HCT116 (cell line): ENCODE measurements around the gene POMT2. TPM values are rescaled to one million over a fixed set of nuclear protein-coding genes. Genes with fewer than 3 reads are reported as not detected.

Source experiments
- ATAC-seq: fragments of 200-7000 bp; cut with Tn5 transposase; 2 replicates; pipeline ENCODE4 v1.9.1; 2020; ENCODE audit warnings: mild to moderate bottlenecking, moderate library complexity
- BruUV-seq: library from RNA; stranded (reverse); fragments of 400-500 nt; replicated peaks from 2 replicates; lab custom pipeline; 2021; lab: Mats Ljungman, UMichigan
- CTCF ChIA-PET: fragments of 300-600 bp; sonication (Branson Sonifier 250); formaldehyde crosslinking; loops from one replicate; lab custom pipeline; 2021; ENCODE audit warnings: antibody characterized with exemption; lab: Charles Lee
- POLR2A ChIA-PET: fragments of 300-600, 350-600 bp; sonication (Branson Sonifier 250); formaldehyde crosslinking; loops from one replicate; lab custom pipeline; 2021; ENCODE audit warnings: antibody characterized with exemption; lab: Charles Lee
- RAD21 ChIA-PET, 2 experiments: fragments of 300-600 bp; sonication (Branson Sonifier 250); formaldehyde crosslinking; loops; one replicate each; lab custom pipeline; 2023; ENCODE audit warnings: low total read pairs in 2 of 2; ENCODE audit not compliant: uncharacterized antibody in 2 of 2, unreplicated experiment in 2 of 2, low non-redundant PET in 1 of 2; lab: Charles Lee
- DNase-seq: peaks from one replicate; pipeline ENCODE4 v3.0.0-alpha.2; 2010; ENCODE audit warnings: low read depth, low spot score
- H2AFZ ChIP-seq: fragments of 200-600 bp; shearing (Covaris generic), sonication (generic); 2 replicates; pipeline ENCODE4 v1.6.1; 2017; ENCODE audit warnings: low read depth, mixed run types, mixed read lengths, antibody characterized with exemption, low read length; ENCODE audit not compliant: poor library complexity, severe bottlenecking
- H3K27ac ChIP-seq: 2 replicates; pipeline ENCODE4 v1.5.1; 2012; ENCODE audit warnings: low read depth, low read length
- H3K27me3 ChIP-seq: fragments of 200-600 bp; sonication (generic); 2 replicates; pipeline ENCODE4 v1.6.1; 2016; ENCODE audit warnings: mixed run types, low read length, mixed read lengths; ENCODE audit not compliant: insufficient read depth
- H3K36me3 ChIP-seq, 2 experiments: fragments of 200-500 bp in 1 of 2; fragments of 200-600 bp in 1 of 2; sonication (Bioruptor generic) in 1 of 2; sonication (generic) in 1 of 2; 2 replicates each; pipeline versions ENCODE4 v1.5.1 to v1.6.1; 2014 to 2016; ENCODE audit warnings: low read length in 2 of 2, inconsistent platforms in 1 of 2, mixed read lengths in 1 of 2, mixed run types in 1 of 2; ENCODE audit not compliant: insufficient read depth in 2 of 2, control insufficient read depth in 1 of 2
- H3K4me1 ChIP-seq, 2 experiments: fragments of 200-600 bp in 1 of 2; sonication (generic) in 1 of 2; 2 replicates each; pipeline versions ENCODE4 v1.5.1 to v1.6.1; 2012 to 2017; ENCODE audit warnings: low read length in 2 of 2, inconsistent platforms in 1 of 2, mild to moderate bottlenecking in 1 of 2, mixed read lengths in 1 of 2, mixed run types in 1 of 2, moderate library complexity in 1 of 2; ENCODE audit not compliant: insufficient read depth in 2 of 2, control insufficient read depth in 1 of 2
- H3K4me2 ChIP-seq: fragments of 200-600 bp; sonication (generic); 2 replicates; pipeline ENCODE4 v1.6.1; 2017; ENCODE audit warnings: mixed run types, low read length, mixed read lengths
- H3K4me3 ChIP-seq, 2 experiments: fragments of 200-600 bp in 1 of 2; sonication (generic) in 1 of 2; replicated peaks in 1 of 2; 2 replicates each; pipeline ENCODE4 v1.5.1; 2011 to 2016; ENCODE audit warnings: low read length in 2 of 2, control low read depth in 1 of 2, low read depth in 1 of 2, mild to moderate bottlenecking in 1 of 2, mixed read lengths in 1 of 2, mixed run types in 1 of 2
- H3K79me2 ChIP-seq: fragments of 200-600 bp; sonication (generic); 2 replicates; pipeline ENCODE4 v1.6.1; 2017; ENCODE audit warnings: mild to moderate bottlenecking, mixed run types, low read length, moderate library complexity, mixed read lengths; ENCODE audit not compliant: insufficient read depth
- H3K9ac ChIP-seq: fragments of 200-600 bp; sonication (generic); 2 replicates; pipeline ENCODE4 v1.6.1; 2016; ENCODE audit warnings: low read length, mixed read lengths
- H3K9me2 ChIP-seq: fragments of 200-600 bp; sonication (generic), shearing (Covaris generic); 2 replicates; pipeline ENCODE4 v1.6.1; 2017; ENCODE audit warnings: mixed run types, mild to moderate bottlenecking, moderate library complexity; ENCODE audit not compliant: insufficient read depth
- H3K9me3 ChIP-seq, 2 experiments: fragments of 200-500 bp in 1 of 2; fragments of 200-600 bp in 1 of 2; sonication (Bioruptor generic) in 1 of 2; sonication (generic) in 1 of 2; 2 replicates each; pipeline ENCODE4 v1.6.1; 2014 to 2017; ENCODE audit warnings: low read length in 2 of 2, mixed read lengths in 2 of 2, inconsistent platforms in 1 of 2, low read depth in 1 of 2, mild to moderate bottlenecking in 1 of 2, mixed run types in 1 of 2, moderate library complexity in 1 of 2; ENCODE audit not compliant: control insufficient read depth in 1 of 2, insufficient read depth in 1 of 2
- H4K20me1 ChIP-seq: fragments of 200-600 bp; sonication (generic), shearing (Covaris generic); 2 replicates; pipeline ENCODE4 v1.6.1; 2017; ENCODE audit warnings: mixed run types, mild to moderate bottlenecking, moderate library complexity; ENCODE audit not compliant: insufficient read depth
- CTCF ChIP-seq, 3 experiments: fragments of 200-600 bp in 1 of 3; sonication (generic) in 1 of 3; IDR thresholded peaks in 2 of 3; conservative IDR thresholded peaks in 1 of 3; 2 replicates each; pipeline ENCODE4 v1.5.1; 2012 to 2017; ENCODE audit warnings: low read depth in 2 of 3, low read length in 2 of 3, antibody characterized with exemption in 1 of 3, borderline replicate concordance in 1 of 3, control low read depth in 1 of 3, mild to moderate bottlenecking in 1 of 3, mixed read lengths in 1 of 3, mixed run types in 1 of 3, moderate library complexity in 1 of 3; ENCODE audit not compliant: insufficient read depth in 1 of 3
- EGR1 ChIP-seq: IDR thresholded peaks from 2 replicates; pipeline ENCODE4 v1.6.1; 2012; ENCODE audit warnings: low read depth
- ELF1 ChIP-seq: IDR thresholded peaks from 2 replicates; pipeline ENCODE4 v1.6.1; 2012; ENCODE audit warnings: low read depth, borderline replicate concordance
- EZH2 ChIP-seq: fragments of 200-600 bp; sonication (generic); IDR thresholded peaks from 2 replicates; pipeline ENCODE4 v1.6.1; 2017; ENCODE audit warnings: antibody characterized with exemption, mixed run types
- EZH2phosphoT487 ChIP-seq: fragments of 200-600 bp; IDR thresholded peaks from 2 replicates; pipeline ENCODE4 v1.6.1; 2018; ENCODE audit warnings: antibody characterized with exemption, borderline replicate concordance
- FOSL1 ChIP-seq: IDR thresholded peaks from 2 replicates; pipeline ENCODE4 v1.6.1; 2012; ENCODE audit warnings: low read depth
- JUND ChIP-seq: IDR thresholded peaks from 2 replicates; pipeline ENCODE4 v1.6.1; 2012
- POLR2A ChIP-seq: IDR thresholded peaks from 2 replicates; pipeline ENCODE4 v1.7.0; 2011; ENCODE audit warnings: borderline replicate concordance; ENCODE audit not compliant: insufficient read depth, insufficient read length; ENCODE audit errors: extremely low read depth
- POLR2AphosphoS5 ChIP-seq: IDR thresholded peaks from 2 replicates; pipeline ENCODE4 v1.6.1; 2011; ENCODE audit warnings: mild to moderate bottlenecking, low read depth, low read length, moderate library complexity
- RAD21 ChIP-seq: IDR thresholded peaks from 2 replicates; pipeline ENCODE4 v1.6.1; 2012; ENCODE audit warnings: low read depth, mild to moderate bottlenecking
- REST ChIP-seq: IDR thresholded peaks from 2 replicates; pipeline ENCODE4 v1.6.1; 2012; ENCODE audit warnings: low read depth
- SP1 ChIP-seq: IDR thresholded peaks from 2 replicates; pipeline ENCODE4 v1.6.1; 2012; ENCODE audit warnings: low read depth
- SRF ChIP-seq: IDR thresholded peaks from 2 replicates; pipeline ENCODE4 v1.6.1; 2012; ENCODE audit warnings: low read depth
- TCF7L2 ChIP-seq: IDR thresholded peaks from 2 replicates; pipeline ENCODE4 v1.7.0; 2011; ENCODE audit warnings: borderline replicate concordance, inconsistent platforms; ENCODE audit not compliant: insufficient read depth, insufficient read length; ENCODE audit errors: extremely low read depth
- ZBTB33 ChIP-seq: IDR thresholded peaks from 2 replicates; pipeline ENCODE4 v1.6.1; 2011; ENCODE audit warnings: mild to moderate bottlenecking, low read length, moderate library complexity; ENCODE audit not compliant: insufficient replicate concordance; ENCODE audit errors: extremely low read depth
- ZFX ChIP-seq: fragments of 450-650 bp; IDR thresholded peaks from 2 replicates; pipeline ENCODE4 v1.6.1; 2017
- ZNF274 ChIP-seq: fragments of 200-500 bp; sonication (Bioruptor generic); IDR thresholded peaks from 2 replicates; pipeline ENCODE4 v1.6.1; 2014; ENCODE audit warnings: mild to moderate bottlenecking, low read depth, low read length, inconsistent platforms
- intact Hi-C: fragments of 100-400 bp; cut with micrococcal nuclease; formaldehyde crosslinking; loops from 2 replicates; pipeline ENCODE4 v1.10.0; 2022
- total RNA-seq: library from RNA; stranded (reverse); gene quantifications from one replicate; pipeline ENCODE4 v1.2.1, GENCODE V29; 2021; ENCODE audit not compliant: unreplicated experiment

Gene POMT2
- total RNA-seq, 1 experiment from 2014 or later, result 30.2 TPM

- intact Hi-C loops, result no loop called here
- Histone ChIP-seq H3K9ac (no peak overlapping the region), H2AFZ (no peak overlapping the region), H4K20me1 (no peaks in the 10 kb centered on the region), H3K9me2 (no peaks in the 10 kb centered on the region), H3K27me3 (no peaks in the 10 kb centered on the region), H3K9me3 (no peaks in the 10 kb centered on the region), H3K4me3 (no peak overlapping the region), H3K27ac (no peak overlapping the region), H3K4me2 (no peak overlapping the region), H3K36me3 (no peaks in the 10 kb centered on the region; a peak in 1 of 4 replicates), H3K4me1 (no peaks in the 10 kb centered on the region), H3K79me2 (peaks cover 3% of the 10 kb centered on the region; the same call in 1 of the 2 replicates)
- no TSS peak for BruUV-seq
- ATAC-seq (no peak), DNase-seq (no peak)
- TF ChIP-seq SRF (no peak), POLR2AphosphoS5 (no peak), POLR2A (no peak), SP1 (no peak), TCF7L2 (no peak), EZH2 (no peak), CTCF (IDR thresholded peaks at IDR 0.05 in 2 of 3, conservative IDR thresholded peaks at IDR 0.05 in 1 of 3; ENCODE audit: borderline replicate concordance in 1 of 3, insufficient read depth in 1 of 3, low read depth in 2 of 3, low read length in 2 of 3) (no peak), ZNF274 (no peak), EGR1 (no peak), ELF1 (no peak), EZH2phosphoT487 (no peak), FOSL1 (no peak), RAD21 (no peak), REST (no peak), JUND (no peak), ZBTB33 (no peak), ZFX (no peak)
- ChIA-PET RAD21 (no interaction called here), POLR2A (no interaction called here), CTCF (no interaction called here)
These were observed 10.7 kb downstream of the POMT2 start for GRCh38 chr14:77310026-77310425.
